ENCODE data around the gene HPCAL1. TPM values are rescaled to one million over a fixed set of nuclear protein-coding genes. Genes with fewer than 3 reads are reported as not detected.

The HPCAL1 gene
- total and polyA plus RNA-seq, 2 of the 8 experiments (the other 6 are each of a cell fraction or from before 2014, with no cell fraction given), result 5.8 to 8.6 TPM

DNA sequence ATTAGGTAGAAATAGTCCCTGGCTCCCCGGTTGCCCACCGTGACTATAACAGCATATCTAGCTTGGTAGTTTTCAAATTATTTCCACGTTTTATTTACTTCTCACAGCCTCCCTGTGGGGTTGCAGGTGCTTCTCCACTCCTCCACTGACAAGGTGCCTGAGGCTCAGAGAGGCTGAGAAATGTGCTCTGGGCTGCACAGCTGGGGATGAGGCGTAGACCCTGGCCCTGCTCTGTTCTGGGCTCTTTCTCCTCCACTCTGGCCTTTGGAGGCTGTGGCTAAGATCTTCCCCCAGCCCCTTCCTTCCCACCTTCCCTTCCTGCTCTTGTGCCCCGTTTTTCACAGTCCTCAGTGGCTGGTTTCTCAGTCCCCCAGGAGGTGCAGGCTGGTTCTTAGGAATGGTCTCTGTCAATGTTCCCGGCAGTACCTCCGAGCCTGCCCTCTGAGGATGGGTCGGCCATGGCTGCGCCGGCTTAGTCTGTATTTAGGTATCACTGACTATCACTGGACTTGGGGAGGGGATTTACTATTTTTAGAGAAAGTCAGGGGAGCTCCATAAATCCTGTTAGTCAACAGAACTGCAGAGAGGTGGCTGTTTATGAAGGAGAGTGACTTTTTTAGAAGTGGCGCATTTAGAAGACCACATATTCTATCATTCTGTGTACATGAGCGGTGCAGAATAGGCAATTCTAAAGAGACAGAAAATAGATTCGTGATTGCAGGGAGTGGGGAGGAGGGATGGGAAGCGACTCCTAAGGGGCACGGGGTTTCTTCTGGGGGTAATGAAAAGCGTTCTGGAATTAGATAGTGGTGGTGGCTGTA is 35.0 kb downstream of the HPCAL1 start:
- no peak overlapping the region for H3K4me2 ChIP-seq (ENCODE audit: insufficient read depth in 1 of 2, low read depth in 2 of 2, low read length in 2 of 2)
- no peak overlapping the region for H4K8ac ChIP-seq (ENCODE audit: extremely low read depth, insufficient read depth, low read length)
- WGBS, 2 experiments (ENCODE audit: extremely low coverage in 1 of 2, insufficient coverage in 1 of 2, insufficient read length in 1 of 2, insufficient replicate concordance in 2 of 2, low coverage in 1 of 2, low lambda C conversion rate in 2 of 2, missing lambda C conversion rate in 1 of 2), result 89% methylated on average over 16 of the region's 16 CpGs; no CpG with 5 or more reads in 1 of the 2 experiments
- no peak overlapping the region for H2BK120ac ChIP-seq (replicated peaks; ENCODE audit: low read depth, low read length)
- no peaks in the 10 kb centered on the region for H4K20me1 ChIP-seq (replicated peaks in 1 of 2; ENCODE audit: control insufficient read depth in 1 of 2, insufficient read depth in 2 of 2, low read length in 2 of 2)
- CTCF ChIA-PET (ENCODE audit: partially characterized antibody), result interaction anchor here (0.6 to 2.0 kb wide), 7 partner anchors 34 to 207 kb away, joined by 3 to 5 read pairs (median 3); no protein-coding TSS in a partner anchor
- no peak overlapping the region for H3K9ac ChIP-seq (replicated peaks in 1 of 4; ENCODE audit: extremely low read depth in 1 of 4, low read depth in 3 of 4, low read length in 3 of 4)
- no peak for DNase-seq (ENCODE audit: low read depth in 1 of 2, low spot score in 2 of 2)
- no peaks in the 10 kb centered on the region for H3K9me3 ChIP-seq (ENCODE audit: insufficient read depth in 2 of 2, low read depth in 1 of 2, low read length in 1 of 2)
- H4K5ac ChIP-seq (ENCODE audit: insufficient read length, low read depth, low read length), result no peak overlapping the region
- no peak overlapping the region for H3K27ac ChIP-seq (ENCODE audit: low read depth, low read length)
- H2AK5ac ChIP-seq (ENCODE audit: low read depth, low read length), result no peak overlapping the region
- no peak overlapping the region for H2BK5ac ChIP-seq (ENCODE audit: low read depth, low read length)
- no peak overlapping the region for H3K18ac ChIP-seq (ENCODE audit: extremely low read depth, low read length)
- no peak overlapping the region for H2BK12ac ChIP-seq (ENCODE audit: low read depth, low read length)
- H3K23ac ChIP-seq (ENCODE audit: insufficient read length), result no peak overlapping the region
- H3K4ac ChIP-seq (replicated peaks; ENCODE audit: insufficient read length, low read depth, low read length), result no peak overlapping the region
- H3K36me3 ChIP-seq (ENCODE audit: control insufficient read depth in 2 of 4, insufficient read depth in 4 of 4, low read length in 3 of 4), result no peaks in the 10 kb centered on the region
- no peaks in the 10 kb centered on the region for H3K23me2 ChIP-seq (ENCODE audit: low read depth, low read length)
- no peak overlapping the region for H3K56ac ChIP-seq (replicated peaks; ENCODE audit: insufficient read length, low read depth, low read length)
- no peak for FAIRE-seq
- no peak overlapping the region for H2BK15ac ChIP-seq (ENCODE audit: low read length)
- H3K4me3 ChIP-seq (ENCODE audit: extremely low read depth in 1 of 4, insufficient read depth in 2 of 4, low read depth in 3 of 4, low read length in 4 of 4), result no peak overlapping the region
- no peaks in the 10 kb centered on the region for H3K79me2 ChIP-seq (ENCODE audit: control insufficient read depth in 1 of 2, insufficient read depth in 2 of 2, low read length in 2 of 2)
- TF ChIP-seq GTF2F1 (IDR thresholded peaks at IDR 0.05; ENCODE audit: borderline replicate concordance, low read depth, low read length) (no peak), BCL11A (IDR thresholded peaks at IDR 0.05; ENCODE audit: low read depth in 2 of 2, low read length in 2 of 2) (no peak), KDM1A (IDR thresholded peaks at IDR 0.05; ENCODE audit: borderline replicate concordance, low read length) (no peak)
- H2AFZ ChIP-seq (ENCODE audit: low read length), result no peak overlapping the region
- H2BK20ac ChIP-seq (ENCODE audit: low read length), result no peak overlapping the region
- no peaks in the 10 kb centered on the region for H3K27me3 ChIP-seq (replicated peaks in 1 of 4; ENCODE audit: control insufficient read depth in 3 of 4, extremely low read depth in 1 of 4, insufficient read depth in 3 of 4, low read length in 3 of 4)
- POLR2A ChIA-PET (ENCODE audit: partially characterized antibody), result no interaction called here
- peaks cover 3 to 8% (median 5%) of the 10 kb centered on the region in 4 experiments for H3K4me1 ChIP-seq (replicated peaks in 1 of 4; ENCODE audit: control insufficient read depth in 3 of 4, insufficient read depth in 4 of 4, low read length in 3 of 4)
- no peaks in the 10 kb centered on the region; the same call in 1 of the 2 replicates for H3K79me1 ChIP-seq (ENCODE audit: low read depth, low read length)
- no peak overlapping the region for H4K91ac ChIP-seq (replicated peaks; ENCODE audit: insufficient read length, low read length)
- no peak overlapping the region for H3K14ac ChIP-seq (ENCODE audit: insufficient read length)
